Natural killer cell (primary cell): ENCODE data around the gene MRPL36. TPM values are rescaled to one million over a fixed set of nuclear protein-coding genes. Genes with fewer than 3 reads are reported as not detected.

ENCODE experiments used
- ATAC-seq, 3 donors: fragments of 150-1000 bp in 2 of 3; fragments of 200-7000 bp in 1 of 3; cut with Tn5 transposase; 1 replicate in 1 of 3; 2 replicates in 2 of 3; pipeline ENCODE4 v1.10.0; 2021; ENCODE audit warnings: mild to moderate bottlenecking in 2 of 3, moderate library complexity in 2 of 3
- DNase-seq, 2 donors: peaks; one replicate each; pipeline versions ENCODE4 v3.0.0 to v3.0.0-alpha.2; 2013 to 2021; ENCODE audit warnings: mixed read lengths in 1 of 2
- H3K27ac ChIP-seq: one replicate; pipeline ENCODE4 v1.5.1; 2013; ENCODE audit warnings: mild to moderate bottlenecking, low read length
- H3K27me3 ChIP-seq: one replicate; pipeline ENCODE4 v1.6.1; 2013; ENCODE audit warnings: low read length; ENCODE audit not compliant: control insufficient read depth, insufficient read depth
- H3K36me3 ChIP-seq: one replicate; pipeline ENCODE4 v1.6.1; 2013; ENCODE audit warnings: low read length; ENCODE audit not compliant: control insufficient read depth, insufficient read depth
- H3K4me1 ChIP-seq: one replicate; pipeline ENCODE4 v1.6.1; 2013; ENCODE audit warnings: low read length; ENCODE audit not compliant: control insufficient read depth, insufficient read depth
- H3K4me3 ChIP-seq: one replicate; pipeline ENCODE4 v1.5.1; 2013; ENCODE audit warnings: low read length
- H3K9me3 ChIP-seq: one replicate; pipeline ENCODE4 v1.6.1; 2013; ENCODE audit warnings: low read length; ENCODE audit not compliant: control insufficient read depth, insufficient read depth
- H3K27ac Mint-ChIP-seq, 2 donors: one replicate each; pipeline ENCODE4 v1.8.0; 2022; ENCODE audit warnings: mild to moderate bottlenecking in 2 of 2, mixed read lengths in 2 of 2, moderate library complexity in 1 of 2
- H3K27me3 Mint-ChIP-seq, 2 donors: one replicate each; pipeline ENCODE4 v1.8.0; 2022; ENCODE audit warnings: low read depth in 2 of 2, mixed read lengths in 2 of 2
- H3K36me3 Mint-ChIP-seq: one replicate; pipeline ENCODE4 v1.8.0; 2022; ENCODE audit warnings: mixed read lengths
- H3K4me1 Mint-ChIP-seq, 2 donors: one replicate each; pipeline ENCODE4 v1.8.0; 2022; ENCODE audit warnings: mixed read lengths in 2 of 2
- H3K4me3 Mint-ChIP-seq: one replicate; pipeline ENCODE4 v1.8.0; 2022; ENCODE audit warnings: mild to moderate bottlenecking, moderate library complexity, mixed read lengths
- H3K9me3 Mint-ChIP-seq, 2 donors: one replicate each; pipeline ENCODE4 v1.8.0; 2022; ENCODE audit warnings: mixed read lengths in 2 of 2
- WGBS: methylation state at CpG from one replicate; pipeline ENCODE4 v1.1.7; 2013; ENCODE audit warnings: missing lambda C conversion rate; ENCODE audit not compliant: insufficient coverage; 5-methylcytosine and 5-hydroxymethylcytosine counted together
- intact Hi-C: fragments of 100-400 bp; cut with micrococcal nuclease; formaldehyde crosslinking; loops from one replicate; pipeline ENCODE4 v1.14.2; 2022
- total RNA-seq, 4 donors: library from RNA; stranded (reverse); fragments of 120-200 nt in 1 of 4; gene quantifications; one replicate each; pipeline versions ENCODE4 v1.2.3 to v1.2.4, GENCODE V29; 2013 to 2022
- TF ChIP-seq, protein P1 (sequence below): fragments of 200-600 bp; IDR thresholded peaks from one replicate; pipeline ENCODE4 v1.8.0; 2022; ENCODE audit warnings: antibody characterized with exemption

MRPL36 gene
- total RNA-seq = 10 to 100 TPM; 14.1 to 21.2 (median 17.1) TPM
- total RNA-seq (2013) = 23.2 TPM

- Mint-ChIP-seq H3K4me3 (peak within 1 kb of the TSS; percentile 99), H3K27me3 (no peaks in the 10 kb centered on the region), H3K4me1 (peaks cover 51 to 62% of the 10 kb centered on the region in 2 donors), H3K36me3 (no peaks in the 10 kb centered on the region), H3K9me3 (no peaks in the 10 kb centered on the region), H3K27ac (peak within 1 kb of the TSS; percentile 97 to 99)
- H3K9me3 ChIP-seq = no peaks in the 10 kb centered on the region
- peaks cover 23% of the 10 kb centered on the region for H3K4me1 ChIP-seq
- H3K27ac ChIP-seq = peak within 1 kb of the TSS; percentile 81
- ATAC-seq = peak; percentile 76 to 87 (median 81)
- intact Hi-C loops = no loop called here
- H3K27me3 ChIP-seq = no peaks in the 10 kb centered on the region
- H3K4me3 ChIP-seq = peak within 1 kb of the TSS; percentile 79
- WGBS = under 1% methylated on average over 65 of the region's 68 CpGs
- peak; percentile 87 to 96 for DNase-seq
- H3K36me3 ChIP-seq = peaks cover 35% of the 10 kb centered on the region
- TF ChIP-seq, protein P1, sequence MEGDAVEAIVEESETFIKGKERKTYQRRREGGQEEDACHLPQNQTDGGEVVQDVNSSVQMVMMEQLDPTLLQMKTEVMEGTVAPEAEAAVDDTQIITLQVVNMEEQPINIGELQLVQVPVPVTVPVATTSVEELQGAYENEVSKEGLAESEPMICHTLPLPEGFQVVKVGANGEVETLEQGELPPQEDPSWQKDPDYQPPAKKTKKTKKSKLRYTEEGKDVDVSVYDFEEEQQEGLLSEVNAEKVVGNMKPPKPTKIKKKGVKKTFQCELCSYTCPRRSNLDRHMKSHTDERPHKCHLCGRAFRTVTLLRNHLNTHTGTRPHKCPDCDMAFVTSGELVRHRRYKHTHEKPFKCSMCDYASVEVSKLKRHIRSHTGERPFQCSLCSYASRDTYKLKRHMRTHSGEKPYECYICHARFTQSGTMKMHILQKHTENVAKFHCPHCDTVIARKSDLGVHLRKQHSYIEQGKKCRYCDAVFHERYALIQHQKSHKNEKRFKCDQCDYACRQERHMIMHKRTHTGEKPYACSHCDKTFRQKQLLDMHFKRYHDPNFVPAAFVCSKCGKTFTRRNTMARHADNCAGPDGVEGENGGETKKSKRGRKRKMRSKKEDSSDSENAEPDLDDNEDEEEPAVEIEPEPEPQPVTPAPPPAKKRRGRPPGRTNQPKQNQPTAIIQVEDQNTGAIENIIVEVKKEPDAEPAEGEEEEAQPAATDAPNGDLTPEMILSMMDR = no peak
These were observed at the start of gene MRPL36 for GRCh38 chr5:1799602-1800471. MRPL36 (minus strand) TSS chr5:1799837; CDS start chr5:1798935, 902 bp downstream.

GRCh38 chr5:1847611-1848010, 48.0 kb upstream of the MRPL36 start:
- H3K27ac Mint-ChIP-seq = no peak overlapping the region
- Histone ChIP-seq H3K27ac (no peak overlapping the region), H3K9me3 (no peaks in the 10 kb centered on the region), H3K36me3 (no peaks in the 10 kb centered on the region), H3K27me3 (peaks cover 2% of the 10 kb centered on the region), H3K4me3 (no peak overlapping the region), H3K4me1 (no peaks in the 10 kb centered on the region)
- H3K4me3 Mint-ChIP-seq = no peak overlapping the region
- peaks cover 0 to 11% of the 10 kb centered on the region in 2 donors for H3K27me3 Mint-ChIP-seq
- H3K4me1 Mint-ChIP-seq = no peaks in the 10 kb centered on the region
- intact Hi-C loops = no loop called here
- H3K9me3 Mint-ChIP-seq = no peaks in the 10 kb centered on the region
- no peak for DNase-seq
- TF ChIP-seq, protein P1 = no peak
- no peak for ATAC-seq
- WGBS = 81% methylated on average over 9 of the region's 9 CpGs
- no peaks in the 10 kb centered on the region for H3K36me3 Mint-ChIP-seq

- Mint-ChIP-seq H3K9me3 (no peaks in the 10 kb centered on the region), H3K27ac (no peak overlapping the region), H3K4me1 (no peaks in the 10 kb centered on the region), H3K27me3 (peaks cover 0 to 11% of the 10 kb centered on the region in 2 donors), H3K36me3 (no peaks in the 10 kb centered on the region), H3K4me3 (no peak overlapping the region)
- Histone ChIP-seq H3K36me3 (no peaks in the 10 kb centered on the region), H3K4me1 (no peaks in the 10 kb centered on the region), H3K27ac (no peak overlapping the region), H3K27me3 (peaks cover 2% of the 10 kb centered on the region), H3K4me3 (no peak overlapping the region), H3K9me3 (no peaks in the 10 kb centered on the region)
- ATAC-seq (no peak), DNase-seq (no peak)
- intact Hi-C loops = no loop called here
- 81% methylated on average over 10 of the region's 10 CpGs for WGBS
- TF ChIP-seq, protein P1 = no peak
These were observed 47.4 kb upstream of the MRPL36 start for GRCh38 chr5:1847056-1847455.
